HL-60 (cell line): ENCODE data around the gene TUBG1.

Experiments
- GABPA ChIP-seq: IDR thresholded peaks from 2 replicates; pipeline ENCODE4 v1.6.1; 2012; ENCODE audit warnings: low read depth
- POLR2AphosphoS5 ChIP-seq: IDR thresholded peaks from 2 replicates; pipeline ENCODE4 v1.6.1; 2012; ENCODE audit warnings: low read depth
- SPI1 ChIP-seq: IDR thresholded peaks from 2 replicates; pipeline ENCODE4 v1.6.1; 2012; ENCODE audit warnings: low read depth, mild to moderate bottlenecking, borderline replicate concordance
- TF ChIP-seq, protein P1 (sequence below): IDR thresholded peaks from one replicate; pipeline ENCODE4 v1.5.1; 2011; ENCODE audit warnings: low read length, control low read depth, inconsistent platforms; ENCODE audit not compliant: insufficient read depth
- TF ChIP-seq, protein P2 (sequence below): IDR thresholded peaks from 2 replicates; pipeline ENCODE4 v1.6.1; 2012; ENCODE audit warnings: low read depth; ENCODE audit not compliant: insufficient replicate concordance

DNA sequence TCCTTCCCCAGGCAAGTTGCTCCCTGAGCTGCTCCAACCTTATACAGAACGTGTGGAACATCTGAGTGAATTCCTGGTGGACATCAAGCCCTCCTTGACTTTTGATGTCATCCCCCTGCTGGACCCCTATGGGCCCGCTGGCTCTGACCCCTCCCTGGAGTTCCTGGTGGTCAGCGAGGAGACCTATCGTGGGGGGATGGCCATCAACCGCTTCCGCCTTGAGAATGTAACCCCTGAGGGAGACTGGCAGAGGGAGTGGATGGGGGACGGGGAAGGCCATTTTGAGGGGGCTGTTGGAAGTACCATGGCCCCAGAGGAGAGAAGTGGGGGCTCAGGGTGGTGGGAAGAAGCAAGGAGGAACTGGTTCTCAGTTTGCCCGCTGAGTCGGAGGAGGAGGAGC, 45.5 kb upstream of the TUBG1 start:
- TF ChIP-seq, protein P1, sequence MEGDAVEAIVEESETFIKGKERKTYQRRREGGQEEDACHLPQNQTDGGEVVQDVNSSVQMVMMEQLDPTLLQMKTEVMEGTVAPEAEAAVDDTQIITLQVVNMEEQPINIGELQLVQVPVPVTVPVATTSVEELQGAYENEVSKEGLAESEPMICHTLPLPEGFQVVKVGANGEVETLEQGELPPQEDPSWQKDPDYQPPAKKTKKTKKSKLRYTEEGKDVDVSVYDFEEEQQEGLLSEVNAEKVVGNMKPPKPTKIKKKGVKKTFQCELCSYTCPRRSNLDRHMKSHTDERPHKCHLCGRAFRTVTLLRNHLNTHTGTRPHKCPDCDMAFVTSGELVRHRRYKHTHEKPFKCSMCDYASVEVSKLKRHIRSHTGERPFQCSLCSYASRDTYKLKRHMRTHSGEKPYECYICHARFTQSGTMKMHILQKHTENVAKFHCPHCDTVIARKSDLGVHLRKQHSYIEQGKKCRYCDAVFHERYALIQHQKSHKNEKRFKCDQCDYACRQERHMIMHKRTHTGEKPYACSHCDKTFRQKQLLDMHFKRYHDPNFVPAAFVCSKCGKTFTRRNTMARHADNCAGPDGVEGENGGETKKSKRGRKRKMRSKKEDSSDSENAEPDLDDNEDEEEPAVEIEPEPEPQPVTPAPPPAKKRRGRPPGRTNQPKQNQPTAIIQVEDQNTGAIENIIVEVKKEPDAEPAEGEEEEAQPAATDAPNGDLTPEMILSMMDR, result no peak
- TF ChIP-seq POLR2AphosphoS5, result no peak
- no peak for TF ChIP-seq GABPA
- TF ChIP-seq SPI1, result no peak
- TF ChIP-seq, protein P2, sequence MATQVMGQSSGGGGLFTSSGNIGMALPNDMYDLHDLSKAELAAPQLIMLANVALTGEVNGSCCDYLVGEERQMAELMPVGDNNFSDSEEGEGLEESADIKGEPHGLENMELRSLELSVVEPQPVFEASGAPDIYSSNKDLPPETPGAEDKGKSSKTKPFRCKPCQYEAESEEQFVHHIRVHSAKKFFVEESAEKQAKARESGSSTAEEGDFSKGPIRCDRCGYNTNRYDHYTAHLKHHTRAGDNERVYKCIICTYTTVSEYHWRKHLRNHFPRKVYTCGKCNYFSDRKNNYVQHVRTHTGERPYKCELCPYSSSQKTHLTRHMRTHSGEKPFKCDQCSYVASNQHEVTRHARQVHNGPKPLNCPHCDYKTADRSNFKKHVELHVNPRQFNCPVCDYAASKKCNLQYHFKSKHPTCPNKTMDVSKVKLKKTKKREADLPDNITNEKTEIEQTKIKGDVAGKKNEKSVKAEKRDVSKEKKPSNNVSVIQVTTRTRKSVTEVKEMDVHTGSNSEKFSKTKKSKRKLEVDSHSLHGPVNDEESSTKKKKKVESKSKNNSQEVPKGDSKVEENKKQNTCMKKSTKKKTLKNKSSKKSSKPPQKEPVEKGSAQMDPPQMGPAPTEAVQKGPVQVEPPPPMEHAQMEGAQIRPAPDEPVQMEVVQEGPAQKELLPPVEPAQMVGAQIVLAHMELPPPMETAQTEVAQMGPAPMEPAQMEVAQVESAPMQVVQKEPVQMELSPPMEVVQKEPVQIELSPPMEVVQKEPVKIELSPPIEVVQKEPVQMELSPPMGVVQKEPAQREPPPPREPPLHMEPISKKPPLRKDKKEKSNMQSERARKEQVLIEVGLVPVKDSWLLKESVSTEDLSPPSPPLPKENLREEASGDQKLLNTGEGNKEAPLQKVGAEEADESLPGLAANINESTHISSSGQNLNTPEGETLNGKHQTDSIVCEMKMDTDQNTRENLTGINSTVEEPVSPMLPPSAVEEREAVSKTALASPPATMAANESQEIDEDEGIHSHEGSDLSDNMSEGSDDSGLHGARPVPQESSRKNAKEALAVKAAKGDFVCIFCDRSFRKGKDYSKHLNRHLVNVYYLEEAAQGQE, result no peak
